HG03457 (cell line): ENCODE data around the gene MYMK.

ENCODE experiments used
- ATAC-seq: cut with Tn5 transposase; IDR thresholded peaks from one replicate; pipeline ENCODE4 v1.9.1; 2021; ENCODE audit warnings: moderate number of reproducible peaks; ENCODE audit not compliant: unreplicated experiment

Gene MYMK

GRCh38 chr9:133558191-133559126, 33.7 kb upstream of the MYMK start:
- no peak for ATAC-seq

- ATAC-seq: no peak
Measured at GRCh38 chr9:133557581-133557980, 32.8 kb upstream of the MYMK start.

GRCh38 chr9:133556354-133556753, 31.6 kb upstream of the MYMK start:
- ATAC-seq: no peak

- ATAC-seq: no peak
Measured at GRCh38 chr9:133554729-133555128, 30.0 kb upstream of the MYMK start.

GRCh38 chr9:133553973-133554713, 29.4 kb upstream of the MYMK start:
- no peak for ATAC-seq

GRCh38 chr9:133553123-133553522, 28.4 kb upstream of the MYMK start:
- ATAC-seq: no peak

GRCh38 chr9:133552236-133552635, 27.5 kb upstream of the MYMK start:
- no peak for ATAC-seq

GRCh38 chr9:133551446-133551845, 26.7 kb upstream of the MYMK start:
- no peak for ATAC-seq

GRCh38 chr9:133547116-133547515, 22.4 kb upstream of the MYMK start:
- no peak for ATAC-seq

GRCh38 chr9:133546287-133546680, 21.5 kb upstream of the MYMK start:
- ATAC-seq: no peak

- no peak for ATAC-seq
Measured at GRCh38 chr9:133545494-133546286, 20.9 kb upstream of the MYMK start.

GRCh38 chr9:133543772-133544467, 19.2 kb upstream of the MYMK start:
- ATAC-seq: no peak

- no peak for ATAC-seq
Measured at GRCh38 chr9:133542002-133542401, 17.2 kb upstream of the MYMK start.

- ATAC-seq: no peak
Measured at GRCh38 chr9:133540698-133541025, 15.9 kb upstream of the MYMK start.

- no peak for ATAC-seq
Measured at GRCh38 chr9:133539991-133540697, 15.4 kb upstream of the MYMK start.

GRCh38 chr9:133538851-133539833, 14.4 kb upstream of the MYMK start:
- ATAC-seq: no peak

- no peak for ATAC-seq
Measured at GRCh38 chr9:133538176-133538575, 13.4 kb upstream of the MYMK start.

GRCh38 chr9:133537257-133537656, 12.5 kb upstream of the MYMK start:
- ATAC-seq: no peak

- no peak for ATAC-seq
Measured at GRCh38 chr9:133536536-133536935, 11.8 kb upstream of the MYMK start.
